Upper lobe of left lung (tissue), 6 donors: ENCODE data around the gene INSRR. TPM values are rescaled to one million over a fixed set of nuclear protein-coding genes. Genes with fewer than 3 reads are reported as not detected.

Experiments used
- ATAC-seq, 2 donors: fragments of 200-7000 bp; cut with Tn5 transposase; one replicate each; pipeline ENCODE4 v1.9.1; 2022; ENCODE audit warnings: mild to moderate bottlenecking in 2 of 2, moderate library complexity in 2 of 2; ENCODE audit not compliant: low FRiP score in 2 of 2
- DNase-seq, 2 donors: peaks; one replicate each; pipeline ENCODE4 v3.0.0-alpha.2; 2019 to 2020
- H3K27ac ChIP-seq, 4 donors: fragments of 200-600 bp; sonication (generic); one replicate each; pipeline ENCODE4 v1.5.1; 2016 to 2019
- H3K27me3 ChIP-seq, 4 donors: fragments of 200-600 bp; sonication (generic); one replicate each; pipeline ENCODE4 v1.5.1; 2017 to 2019
- H3K36me3 ChIP-seq, 4 donors: fragments of 200-600 bp; sonication (generic); one replicate each; pipeline ENCODE4 v1.5.1; 2016 to 2019
- H3K4me1 ChIP-seq, 4 donors: fragments of 200-600 bp; sonication (generic); one replicate each; pipeline ENCODE4 v1.5.1; 2018 to 2019
- H3K4me3 ChIP-seq, 4 donors: fragments of 200-600 bp; sonication (generic); one replicate each; pipeline ENCODE4 v1.5.1; 2017 to 2019; ENCODE audit warnings: mild to moderate bottlenecking in 2 of 4, moderate library complexity in 1 of 4
- H3K9me3 ChIP-seq, 4 donors: fragments of 200-600 bp; sonication (generic); one replicate each; pipeline ENCODE4 v1.5.1; 2018 to 2019
- EP300 ChIP-seq, 4 donors: sonication (generic); formaldehyde crosslinking; IDR thresholded peaks; one replicate each; pipeline ENCODE4 v1.5.1; 2017; ENCODE audit warnings: antibody characterized with exemption in 4 of 4, control low read depth in 2 of 4
- POLR2A ChIP-seq, 4 donors: fragments of 450-650 bp; IDR thresholded peaks; one replicate each; pipeline ENCODE4 v1.5.1; 2016 to 2017; ENCODE audit warnings: antibody characterized with exemption in 4 of 4, mild to moderate bottlenecking in 2 of 4
- POLR2AphosphoS5 ChIP-seq, 2 donors: sonication (generic); formaldehyde crosslinking; IDR thresholded peaks; one replicate each; pipeline ENCODE4 v1.5.1; 2017; ENCODE audit warnings: antibody characterized with exemption in 2 of 2
- WGBS, 2 donors: methylation state at CpG; one replicate each; pipeline ENCODE4 v1.1.5; 2017 to 2018; 5-methylcytosine and 5-hydroxymethylcytosine counted together
- total RNA-seq, 6 donors: library from RNA; depleted of rRNA in 4 of 6; stranded (reverse); fragments of >200 nt in 4 of 6; gene quantifications; one replicate each; pipeline versions ENCODE4 v1.1.0 to v1.2.1, GENCODE V29; 2016 to 2021
- TF ChIP-seq, protein P1 (sequence below), 6 experiments: fragments of 450-650 bp in 4 of 6; fragments of 200-600 bp in 2 of 6; sonication (generic) in 2 of 6; IDR thresholded peaks; one replicate each; pipeline ENCODE4 v1.5.1; 2016 to 2019; ENCODE audit warnings: antibody characterized with exemption in 6 of 6
- donor health status: DM: no; HTN: no; CAD: no; lungs with moderate emphysema.
- donor health status: DM: no; HTN: yes; CAD: no; lungs with severe emphysema.

Gene INSRR
- total RNA-seq, 6 donors from 2014 or later, result 0.03 to 0.22 TPM; not detected in 4

GRCh38 chr1:156804026-156804425 is 54.9 kb downstream of the INSRR start:
- no peak for DNase-seq

GRCh38 chr1:156803086-156803851 is 55.6 kb downstream of the INSRR start:
- H3K4me1 ChIP-seq, result peaks cover 0 to 14% (median 6%) of the 10 kb centered on the region in 4 donors
- 91 to 98% methylated on average over 9 to 12 of the region's 13 CpGs for WGBS, 2 donors
- H3K4me3 ChIP-seq, result no peak overlapping the region
- ATAC-seq (no peak), DNase-seq (no peak)
- TF ChIP-seq, protein P1, sequence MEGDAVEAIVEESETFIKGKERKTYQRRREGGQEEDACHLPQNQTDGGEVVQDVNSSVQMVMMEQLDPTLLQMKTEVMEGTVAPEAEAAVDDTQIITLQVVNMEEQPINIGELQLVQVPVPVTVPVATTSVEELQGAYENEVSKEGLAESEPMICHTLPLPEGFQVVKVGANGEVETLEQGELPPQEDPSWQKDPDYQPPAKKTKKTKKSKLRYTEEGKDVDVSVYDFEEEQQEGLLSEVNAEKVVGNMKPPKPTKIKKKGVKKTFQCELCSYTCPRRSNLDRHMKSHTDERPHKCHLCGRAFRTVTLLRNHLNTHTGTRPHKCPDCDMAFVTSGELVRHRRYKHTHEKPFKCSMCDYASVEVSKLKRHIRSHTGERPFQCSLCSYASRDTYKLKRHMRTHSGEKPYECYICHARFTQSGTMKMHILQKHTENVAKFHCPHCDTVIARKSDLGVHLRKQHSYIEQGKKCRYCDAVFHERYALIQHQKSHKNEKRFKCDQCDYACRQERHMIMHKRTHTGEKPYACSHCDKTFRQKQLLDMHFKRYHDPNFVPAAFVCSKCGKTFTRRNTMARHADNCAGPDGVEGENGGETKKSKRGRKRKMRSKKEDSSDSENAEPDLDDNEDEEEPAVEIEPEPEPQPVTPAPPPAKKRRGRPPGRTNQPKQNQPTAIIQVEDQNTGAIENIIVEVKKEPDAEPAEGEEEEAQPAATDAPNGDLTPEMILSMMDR (IDR thresholded peaks at IDR 0.05), result no peak
- no peak for TF ChIP-seq EP300 (IDR thresholded peaks at IDR 0.05)
- no peaks in the 10 kb centered on the region for H3K27me3 ChIP-seq
- H3K9me3 ChIP-seq, result no peaks in the 10 kb centered on the region
- H3K36me3 ChIP-seq, result peaks cover 7 to 39% (median 33%) of the 10 kb centered on the region in 4 donors
- H3K27ac ChIP-seq, result no peak overlapping the region

More at GRCh38 chr1:156804026-156804425, 54.9 kb downstream of the INSRR start:
- TF ChIP-seq, protein P1 (IDR thresholded peaks at IDR 0.05), result no peak
- TF ChIP-seq EP300 (IDR thresholded peaks at IDR 0.05), result no peak
- no peak for TF ChIP-seq POLR2AphosphoS5 (IDR thresholded peaks at IDR 0.05)
- TF ChIP-seq POLR2A (IDR thresholded peaks at IDR 0.05), result no peak
- Histone ChIP-seq H3K27ac (no peak overlapping the region), H3K9me3 (no peaks in the 10 kb centered on the region), H3K4me3 (no peak overlapping the region), H3K4me1 (peaks cover 0 to 14% (median 6%) of the 10 kb centered on the region in 4 donors), H3K27me3 (no peaks in the 10 kb centered on the region), H3K36me3 (peaks cover 0 to 32% (median 25%) of the 10 kb centered on the region in 4 donors)
- no peak for ATAC-seq
- 68 to 72% methylated on average over 3 of the region's 3 CpGs for WGBS, 2 donors

DNA sequence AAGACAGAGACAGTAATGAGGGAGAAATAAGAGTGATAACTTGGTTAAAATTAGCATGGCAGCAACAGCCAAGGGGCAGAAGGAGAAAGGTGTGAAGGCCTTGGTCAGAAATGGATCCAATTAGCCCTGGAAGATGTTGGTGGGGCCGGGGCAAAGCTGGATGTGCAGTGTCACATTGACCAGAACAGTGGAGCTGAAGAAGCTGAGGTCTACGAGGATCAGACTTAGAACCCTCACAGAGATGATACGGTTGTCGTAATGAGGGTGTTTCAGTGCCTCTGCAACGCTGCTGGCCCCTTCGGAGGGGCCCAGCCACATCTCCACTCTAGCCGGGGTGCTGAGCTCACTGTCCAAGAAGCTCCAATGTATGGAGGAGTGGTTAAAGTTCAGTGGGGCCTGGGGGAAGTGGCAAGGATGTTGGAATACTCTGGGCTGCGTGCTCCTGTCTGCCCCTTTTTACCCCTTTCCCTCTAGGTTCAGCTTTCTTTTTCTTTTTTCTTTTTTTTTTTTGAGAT is 56.4 kb downstream of the INSRR start:
- TF ChIP-seq POLR2AphosphoS5 (IDR thresholded peaks at IDR 0.05) (no peak), EP300 (IDR thresholded peaks at IDR 0.05) (no peak), POLR2A (IDR thresholded peaks at IDR 0.05) (no peak)
- TF ChIP-seq, protein P1 (IDR thresholded peaks at IDR 0.05), result no peak
- H3K27me3 ChIP-seq, result no peaks in the 10 kb centered on the region
- H3K4me3 ChIP-seq, result no peak overlapping the region
- no peak overlapping the region for H3K27ac ChIP-seq
- H3K36me3 ChIP-seq, result peaks cover 14 to 47% (median 40%) of the 10 kb centered on the region in 4 donors
- H3K9me3 ChIP-seq, result no peaks in the 10 kb centered on the region
- WGBS, 2 donors, result 93% methylated on average over 8 of the region's 8 CpGs
- DNase-seq, result no peak
- no peak for ATAC-seq
- peaks cover 0 to 14% (median 6%) of the 10 kb centered on the region in 4 donors for H3K4me1 ChIP-seq

DNA sequence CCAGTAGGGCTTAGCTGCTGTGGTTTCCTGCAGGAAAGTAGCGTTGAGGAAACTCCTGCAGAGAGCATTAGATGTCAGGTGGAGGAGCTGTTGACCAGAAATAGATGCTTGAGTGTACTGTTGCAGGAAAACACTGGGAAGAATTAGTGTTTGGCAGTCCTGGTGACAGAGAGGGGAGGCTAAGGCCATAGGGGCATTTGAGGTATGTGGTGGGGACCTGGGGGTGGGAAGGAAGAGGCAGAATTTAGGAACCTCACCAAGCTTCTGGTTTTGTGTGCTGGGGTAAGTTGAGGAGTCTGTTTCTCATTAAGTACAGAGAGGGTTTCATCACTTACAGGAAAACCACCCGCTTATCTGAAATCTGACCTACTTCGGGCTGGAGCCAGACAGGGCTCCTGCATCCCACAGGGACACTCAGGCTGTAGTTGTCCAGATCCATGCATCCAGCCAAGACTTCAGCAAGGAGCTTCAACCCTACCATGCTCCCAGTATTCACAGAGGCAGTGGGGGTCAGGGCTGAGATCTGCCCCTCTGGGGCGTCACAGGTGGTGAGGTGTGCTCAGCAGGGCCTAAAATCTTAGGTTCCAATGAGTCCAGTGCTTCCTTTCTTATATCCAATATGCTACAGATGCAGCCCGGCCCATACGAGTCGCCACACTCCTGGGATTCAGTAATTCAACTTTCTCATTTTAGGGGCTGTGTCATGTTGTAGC is 57.4 kb downstream of the INSRR start:
- Histone ChIP-seq H3K4me3 (no peak overlapping the region), H3K27me3 (no peaks in the 10 kb centered on the region), H3K36me3 (peaks cover 14 to 56% (median 49%) of the 10 kb centered on the region in 4 donors), H3K4me1 (peaks cover 0 to 13% (median 6%) of the 10 kb centered on the region in 4 donors), H3K9me3 (no peaks in the 10 kb centered on the region), H3K27ac (no peak overlapping the region)
- DNase-seq (no peak), ATAC-seq (peak in 1 of 2 donors; percentile 62)
- TF ChIP-seq POLR2AphosphoS5 (IDR thresholded peaks at IDR 0.05) (no peak), POLR2A (IDR thresholded peaks at IDR 0.05) (no peak), EP300 (IDR thresholded peaks at IDR 0.05) (no peak)
- TF ChIP-seq, protein P1 (IDR thresholded peaks at IDR 0.05), result no peak
- WGBS, 2 donors, result 75 to 76% methylated on average over 7 of the region's 7 CpGs
